ENCODE results near the gene ALDH18A1.

Gene ALDH18A1

GRCh38 chr10:95655571-95656290 lies 780 bp downstream of the ALDH18A1 start:
- DNase-seq (ENCODE audit: low read depth), result peak; percentile 57
- TF ChIP-seq CTCF (IDR thresholded peaks at IDR 0.05; ENCODE audit: low read depth, low read length) (no peak), MAX (IDR thresholded peaks at IDR 0.05; ENCODE audit: low read depth, low read length) (no peak), POLR2A (IDR thresholded peaks at IDR 0.05; ENCODE audit: extremely low read depth, insufficient read length) (no peak), MYC (IDR thresholded peaks at IDR 0.05; ENCODE audit: low read depth, low read length) (no peak)

DNA sequence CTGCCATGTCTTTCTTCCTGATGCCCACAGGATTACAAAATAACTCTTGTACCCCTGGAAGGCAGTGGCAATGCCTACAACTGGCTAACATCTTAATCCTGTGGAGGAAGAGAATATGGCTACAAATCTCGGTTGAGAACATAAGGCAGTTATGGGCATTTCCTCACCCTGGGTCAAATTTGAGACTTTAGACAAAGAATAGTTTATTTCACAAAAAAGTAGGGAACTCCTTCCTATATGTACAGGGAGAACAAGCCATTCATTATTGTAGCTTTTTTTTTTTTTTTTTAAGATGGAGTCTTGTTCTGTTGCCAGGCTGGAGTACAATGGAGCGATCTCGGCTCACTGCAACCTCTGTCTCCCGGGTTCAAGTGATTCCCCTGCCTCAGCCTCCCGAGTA lies 2.6 kb downstream of the ALDH18A1 start:
- DNase-seq (ENCODE audit: low read depth), result no peak
- H3K4me3 ChIP-seq (ENCODE audit: low read depth, low read length), result no peak overlapping the region
- TF ChIP-seq MAX (IDR thresholded peaks at IDR 0.05; ENCODE audit: low read depth, low read length) (no peak), POLR2A (IDR thresholded peaks at IDR 0.05; ENCODE audit: extremely low read depth, insufficient read length) (no peak), MYC (IDR thresholded peaks at IDR 0.05; ENCODE audit: low read depth, low read length) (no peak), CTCF (IDR thresholded peaks at IDR 0.05; ENCODE audit: low read depth, low read length) (no peak)

More at GRCh38 chr10:95655571-95656290, 780 bp downstream of the ALDH18A1 start:
- peak overlapping the region; percentile 80 for H3K4me3 ChIP-seq (ENCODE audit: low read depth, low read length)

GRCh38 chr10:95651346-95652060 lies 5.0 kb downstream of the ALDH18A1 start:
- no peak overlapping the region for H3K4me3 ChIP-seq (ENCODE audit: low read depth, low read length)
- peak; percentile 16 for DNase-seq (ENCODE audit: low read depth)
- TF ChIP-seq MYC (IDR thresholded peaks at IDR 0.05; ENCODE audit: low read depth, low read length) (no peak), CTCF (IDR thresholded peaks at IDR 0.05; ENCODE audit: low read depth, low read length) (no peak), POLR2A (IDR thresholded peaks at IDR 0.05; ENCODE audit: extremely low read depth, insufficient read length) (no peak)

GRCh38 chr10:95650232-95650631 lies 6.3 kb downstream of the ALDH18A1 start:
- DNase-seq (ENCODE audit: low read depth), result peak; percentile 13
- no peak for TF ChIP-seq CTCF (IDR thresholded peaks at IDR 0.05; ENCODE audit: low read depth, low read length)
- TF ChIP-seq POLR2A (IDR thresholded peaks at IDR 0.05; ENCODE audit: extremely low read depth, insufficient read length), result no peak
- no peak for TF ChIP-seq MAX (IDR thresholded peaks at IDR 0.05; ENCODE audit: low read depth, low read length)
- no peak for TF ChIP-seq MYC (IDR thresholded peaks at IDR 0.05; ENCODE audit: low read depth, low read length)
- no peak overlapping the region for H3K4me3 ChIP-seq (ENCODE audit: low read depth, low read length)

DNA sequence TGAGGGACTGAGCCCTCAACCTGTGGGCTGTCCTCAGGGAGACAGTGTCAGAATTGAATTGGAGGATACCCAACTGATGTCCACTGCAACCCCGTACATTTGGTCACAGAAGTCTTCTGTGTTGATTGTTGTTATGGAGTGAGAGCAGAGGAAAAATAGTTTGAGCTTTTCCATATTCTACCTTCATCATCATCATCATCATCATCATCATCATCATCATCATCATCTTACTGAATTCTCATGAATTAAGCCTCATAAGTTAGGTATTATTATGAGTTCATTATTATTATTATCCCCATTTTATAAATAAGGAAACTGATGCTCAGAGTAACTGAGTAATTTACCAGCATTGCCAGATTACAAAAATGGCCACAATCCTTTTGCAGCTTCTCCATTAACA lies 8.4 kb downstream of the ALDH18A1 start:
- no peak overlapping the region for H3K4me3 ChIP-seq (ENCODE audit: low read depth, low read length)
- DNase-seq (ENCODE audit: low read depth), result no peak
- TF ChIP-seq MAX (IDR thresholded peaks at IDR 0.05; ENCODE audit: low read depth, low read length), result no peak
- TF ChIP-seq POLR2A (IDR thresholded peaks at IDR 0.05; ENCODE audit: extremely low read depth, insufficient read length), result no peak
- no peak for TF ChIP-seq CTCF (IDR thresholded peaks at IDR 0.05; ENCODE audit: low read depth, low read length)
- no peak for TF ChIP-seq MYC (IDR thresholded peaks at IDR 0.05; ENCODE audit: low read depth, low read length)

Measured in NB4 (cell line).